Measurements from ENCODE around the gene RNH1.

DNA sequence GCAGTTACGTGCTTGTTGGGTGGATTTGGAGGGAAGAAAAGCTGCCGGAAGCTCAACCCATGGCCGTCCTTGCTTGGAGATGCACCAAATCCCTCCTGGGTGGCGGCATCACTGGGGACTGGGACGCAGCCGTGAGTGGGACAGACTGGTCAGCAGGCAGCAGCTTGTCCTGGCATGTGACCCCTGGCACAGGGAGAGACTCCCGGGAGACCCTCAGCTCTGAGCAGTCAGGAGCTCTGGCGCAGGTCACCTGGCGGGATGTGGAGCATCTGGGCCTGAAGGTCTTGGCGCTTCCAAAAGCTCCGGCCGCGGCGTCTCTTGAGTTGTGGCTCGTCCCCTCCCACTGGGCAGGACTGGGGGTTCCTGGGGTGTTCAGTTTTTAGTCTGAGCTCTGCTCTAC, 30.6 kb downstream of the RNH1 start:
- TF ChIP-seq, protein P1, sequence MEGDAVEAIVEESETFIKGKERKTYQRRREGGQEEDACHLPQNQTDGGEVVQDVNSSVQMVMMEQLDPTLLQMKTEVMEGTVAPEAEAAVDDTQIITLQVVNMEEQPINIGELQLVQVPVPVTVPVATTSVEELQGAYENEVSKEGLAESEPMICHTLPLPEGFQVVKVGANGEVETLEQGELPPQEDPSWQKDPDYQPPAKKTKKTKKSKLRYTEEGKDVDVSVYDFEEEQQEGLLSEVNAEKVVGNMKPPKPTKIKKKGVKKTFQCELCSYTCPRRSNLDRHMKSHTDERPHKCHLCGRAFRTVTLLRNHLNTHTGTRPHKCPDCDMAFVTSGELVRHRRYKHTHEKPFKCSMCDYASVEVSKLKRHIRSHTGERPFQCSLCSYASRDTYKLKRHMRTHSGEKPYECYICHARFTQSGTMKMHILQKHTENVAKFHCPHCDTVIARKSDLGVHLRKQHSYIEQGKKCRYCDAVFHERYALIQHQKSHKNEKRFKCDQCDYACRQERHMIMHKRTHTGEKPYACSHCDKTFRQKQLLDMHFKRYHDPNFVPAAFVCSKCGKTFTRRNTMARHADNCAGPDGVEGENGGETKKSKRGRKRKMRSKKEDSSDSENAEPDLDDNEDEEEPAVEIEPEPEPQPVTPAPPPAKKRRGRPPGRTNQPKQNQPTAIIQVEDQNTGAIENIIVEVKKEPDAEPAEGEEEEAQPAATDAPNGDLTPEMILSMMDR (IDR thresholded peaks at IDR 0.05; ENCODE audit: low read depth, low read length, poor library complexity, severe bottlenecking): no peak
- no peak for TF ChIP-seq EZH2phosphoT487 (IDR thresholded peaks at IDR 0.05; ENCODE audit: borderline replicate concordance, low read length)
